Measurements from ENCODE around the gene DPH6. TPM values are rescaled to one million over a fixed set of nuclear protein-coding genes. Genes with fewer than 3 reads are reported as not detected.

DPH6 gene
- total RNA-seq, 1 experiment from 2014 or later: 22.1 TPM

DNA sequence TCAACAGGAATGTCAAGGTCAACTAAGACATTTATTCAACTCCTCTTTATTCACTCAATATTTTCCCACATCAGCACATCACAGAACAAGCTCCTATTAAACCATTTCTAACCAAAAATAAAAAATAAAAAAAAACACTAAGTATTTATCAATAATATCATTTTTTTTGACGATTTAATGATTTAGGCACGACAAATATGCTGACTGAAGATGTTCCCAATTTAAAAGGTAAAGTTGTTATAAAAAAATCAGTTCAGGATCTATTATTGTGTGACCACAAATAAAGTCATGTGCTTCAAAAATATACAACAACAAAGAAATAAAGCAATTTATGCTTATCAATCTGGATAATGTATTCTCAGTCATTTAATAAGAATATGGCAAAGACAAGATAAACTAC is 16.2 kb downstream of the DPH6 start:
- Histone ChIP-seq H3K27ac (no peak overlapping the region), H3K9me3 (replicated peaks) (no peaks in the 10 kb centered on the region), H3K4me1 (replicated peaks) (no peaks in the 10 kb centered on the region), H3K4me3 (no peak overlapping the region), H3K27me3 (replicated peaks) (no peaks in the 10 kb centered on the region), H3K36me3 (peaks cover 7% of the 10 kb centered on the region; the same call in 1 of the 2 replicates)
- DNase-seq (ENCODE audit: low read depth in 1 of 2, low spot score in 2 of 2): no peak

DNA sequence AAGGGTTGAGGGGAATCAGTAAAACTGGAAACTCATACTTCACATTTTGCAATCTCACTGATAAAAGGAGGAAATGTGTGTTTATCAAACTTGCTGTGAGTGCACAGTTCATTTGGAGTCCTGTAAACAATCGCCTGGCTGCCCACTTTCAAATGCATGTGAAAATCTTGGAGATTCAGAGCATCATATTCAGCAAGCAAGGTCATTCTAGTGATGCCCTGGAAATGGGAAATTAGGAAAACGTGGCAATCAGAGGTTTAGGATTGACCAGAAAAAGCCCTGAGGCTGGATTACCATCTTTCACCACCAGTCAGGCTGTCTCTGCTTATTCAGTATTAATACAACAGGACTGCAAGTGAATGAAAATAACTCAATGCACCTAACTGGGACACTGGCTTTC is 23.9 kb downstream of the DPH6 start:
- H3K27me3 ChIP-seq (replicated peaks): no peaks in the 10 kb centered on the region
- H3K9me3 ChIP-seq (replicated peaks): no peaks in the 10 kb centered on the region
- no peak for DNase-seq (ENCODE audit: low read depth in 1 of 2, low spot score in 2 of 2)
- no peak overlapping the region for H3K4me3 ChIP-seq
- no peak overlapping the region for H3K27ac ChIP-seq
- no peaks in the 10 kb centered on the region for H3K4me1 ChIP-seq (replicated peaks)
- no peaks in the 10 kb centered on the region for H3K36me3 ChIP-seq

DNA sequence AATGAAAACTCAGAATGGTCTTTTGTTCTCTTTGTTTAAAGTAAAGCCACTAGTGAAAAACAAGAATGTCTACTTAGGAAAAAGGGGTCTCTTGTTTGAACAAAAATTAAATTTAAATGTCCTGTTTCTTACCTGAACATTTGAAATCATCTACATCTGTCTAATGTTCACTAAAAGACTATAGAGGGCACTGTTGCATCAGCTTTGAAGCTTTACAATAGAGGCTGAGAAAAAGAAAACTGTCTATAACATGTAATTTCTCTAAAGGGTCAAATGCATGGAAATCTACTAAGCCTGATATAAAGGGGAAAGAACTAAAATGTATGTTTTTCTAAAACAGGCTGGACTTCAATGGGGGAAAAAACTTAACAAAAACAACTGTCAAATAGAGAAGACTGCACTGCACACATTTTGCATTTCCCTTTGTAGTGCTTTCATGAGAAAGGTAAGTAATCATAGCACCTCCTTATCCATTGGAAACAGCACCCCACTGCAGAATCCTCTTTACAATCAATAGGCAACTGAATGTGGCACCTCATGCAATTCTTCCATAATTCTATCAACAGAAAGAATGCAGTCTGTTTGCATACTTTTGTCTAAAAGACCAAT is 26.3 kb downstream of the DPH6 start:
- Histone ChIP-seq H3K4me3 (no peak overlapping the region), H3K36me3 (no peaks in the 10 kb centered on the region), H3K27me3 (replicated peaks) (no peaks in the 10 kb centered on the region), H3K9me3 (replicated peaks) (no peaks in the 10 kb centered on the region), H3K27ac (no peak overlapping the region), H3K4me1 (replicated peaks) (no peaks in the 10 kb centered on the region)
- DNase-seq (ENCODE audit: low read depth in 1 of 2, low spot score in 2 of 2): peak in 1 of 2 experiments; percentile 27

GRCh38 chr15:35519052-35519451 is 26.9 kb downstream of the DPH6 start:
- Histone ChIP-seq H3K4me1 (replicated peaks) (no peaks in the 10 kb centered on the region), H3K36me3 (no peaks in the 10 kb centered on the region), H3K4me3 (no peak overlapping the region), H3K27me3 (replicated peaks) (no peaks in the 10 kb centered on the region), H3K27ac (no peak overlapping the region), H3K9me3 (replicated peaks) (no peaks in the 10 kb centered on the region)
- DNase-seq (ENCODE audit: low read depth in 1 of 2, low spot score in 2 of 2): no peak

DNA sequence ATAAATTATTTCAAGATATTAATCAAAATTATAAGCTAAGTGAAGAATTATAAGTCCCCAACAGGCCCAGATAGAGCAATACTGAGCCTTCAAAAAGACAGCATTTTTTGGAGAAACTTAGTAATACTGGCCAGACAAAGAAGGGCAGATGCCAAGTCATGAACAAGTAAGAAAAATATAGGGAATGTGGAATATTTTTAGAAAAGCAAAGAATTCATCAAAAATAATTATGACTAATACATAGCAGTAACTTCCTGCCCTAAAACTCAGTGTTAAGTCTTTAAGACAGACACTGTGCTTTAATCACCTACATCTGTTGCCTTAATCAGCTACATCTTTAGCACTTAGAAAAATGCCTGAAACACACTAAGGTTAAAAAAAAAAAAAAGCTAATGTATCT is 31.2 kb downstream of the DPH6 start:
- no peaks in the 10 kb centered on the region for H3K36me3 ChIP-seq
- H3K4me1 ChIP-seq (replicated peaks): no peaks in the 10 kb centered on the region
- H3K4me3 ChIP-seq: no peak overlapping the region
- no peaks in the 10 kb centered on the region for H3K9me3 ChIP-seq (replicated peaks)
- no peak overlapping the region for H3K27ac ChIP-seq
- DNase-seq (ENCODE audit: low read depth in 1 of 2, low spot score in 2 of 2): no peak
- no peaks in the 10 kb centered on the region for H3K27me3 ChIP-seq (replicated peaks)

DNA sequence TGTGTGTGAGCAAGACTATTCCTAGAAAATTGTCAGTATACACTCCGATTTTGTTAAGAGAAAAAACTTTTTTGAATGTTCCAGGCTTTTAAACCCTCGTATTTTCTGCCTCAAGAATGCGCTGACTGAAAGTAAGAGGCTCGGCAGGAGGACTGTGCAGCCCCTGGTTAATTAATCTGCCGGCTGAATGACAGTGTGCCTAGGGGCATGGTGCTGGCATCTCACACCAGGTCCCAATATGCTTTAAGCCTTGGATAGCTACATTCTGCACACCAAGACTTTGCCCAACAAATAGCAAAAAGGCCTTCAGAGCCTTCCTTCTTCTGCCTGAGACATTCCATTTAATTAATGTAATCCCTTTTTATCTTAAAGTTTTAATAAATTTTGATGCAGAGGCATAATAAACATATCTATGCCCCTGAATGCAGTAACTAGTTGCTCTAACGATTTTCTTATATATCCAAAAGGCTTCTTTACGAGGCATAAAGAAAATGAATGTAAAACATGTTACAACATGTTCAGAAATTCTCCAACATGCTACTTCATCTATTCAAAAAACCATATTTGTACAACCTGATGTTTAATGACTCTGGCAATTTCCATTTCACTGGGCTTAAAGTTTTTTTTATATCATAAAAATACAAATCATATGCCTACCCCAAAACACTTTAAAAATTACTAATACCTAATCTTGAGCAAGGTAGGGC is 37.9 kb downstream of the DPH6 start:
- Histone ChIP-seq H3K4me1 (replicated peaks) (no peaks in the 10 kb centered on the region), H3K27ac (no peak overlapping the region)

GRCh38 chr15:35506272-35506870 is 39.6 kb downstream of the DPH6 start:
- Histone ChIP-seq H3K27me3 (replicated peaks) (no peaks in the 10 kb centered on the region), H3K4me1 (replicated peaks) (no peaks in the 10 kb centered on the region), H3K4me3 (no peak overlapping the region), H3K36me3 (no peaks in the 10 kb centered on the region), H3K27ac (no peak overlapping the region), H3K9me3 (replicated peaks) (no peaks in the 10 kb centered on the region)
- DNase-seq (ENCODE audit: low read depth in 1 of 2, low spot score in 2 of 2): no peak

More for the DNA sequence above, 37.9 kb downstream of the DPH6 start:
- no peaks in the 10 kb centered on the region for H3K27me3 ChIP-seq (replicated peaks)
- no peak for DNase-seq (ENCODE audit: low read depth in 1 of 2, low spot score in 2 of 2)
- no peaks in the 10 kb centered on the region for H3K9me3 ChIP-seq (replicated peaks)
- no peak overlapping the region for H3K4me3 ChIP-seq
- no peaks in the 10 kb centered on the region for H3K36me3 ChIP-seq

DNA sequence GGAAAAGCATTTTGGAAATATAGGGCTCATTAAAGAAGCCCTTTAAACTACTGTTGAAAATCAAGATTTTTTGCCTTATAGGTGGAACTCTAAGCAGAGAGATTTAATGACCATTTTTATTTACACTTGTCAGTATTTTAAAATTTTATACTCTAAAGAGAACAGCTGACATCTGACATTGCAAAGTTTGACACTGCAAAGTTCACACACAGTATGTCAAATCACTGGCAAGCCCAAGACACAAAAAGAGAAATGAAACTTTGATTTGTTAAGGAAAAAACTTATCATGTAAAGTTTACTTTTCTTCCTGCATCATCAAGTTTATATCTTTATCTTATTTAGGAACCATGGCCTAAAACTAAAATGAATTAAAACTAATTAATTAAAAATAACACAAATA is 40.2 kb downstream of the DPH6 start:
- Histone ChIP-seq H3K36me3 (no peaks in the 10 kb centered on the region), H3K4me1 (replicated peaks) (no peaks in the 10 kb centered on the region), H3K9me3 (replicated peaks) (no peaks in the 10 kb centered on the region), H3K4me3 (no peak overlapping the region), H3K27ac (no peak overlapping the region), H3K27me3 (replicated peaks) (no peaks in the 10 kb centered on the region)
- no peak for DNase-seq (ENCODE audit: low read depth in 1 of 2, low spot score in 2 of 2)

DNA sequence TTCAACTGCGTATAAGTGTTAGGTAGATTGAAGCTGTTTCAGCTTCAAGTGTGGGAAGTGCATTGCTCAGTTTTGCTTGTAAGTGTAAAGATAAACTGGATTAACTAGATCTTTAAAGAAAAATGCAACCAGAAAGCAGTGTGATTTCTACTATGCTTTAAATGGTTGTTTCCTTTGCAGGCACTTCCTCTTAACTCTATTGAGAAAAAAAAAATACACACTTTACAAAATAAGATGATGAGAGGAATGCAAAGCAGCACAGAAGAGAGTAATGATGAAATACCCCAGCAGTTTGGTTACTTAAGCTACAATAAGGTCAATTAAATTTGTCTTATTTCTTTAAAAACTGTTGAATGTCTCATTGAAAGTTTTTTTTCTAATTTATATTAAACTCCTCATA is 40.8 kb downstream of the DPH6 start:
- Histone ChIP-seq H3K27ac (no peak overlapping the region), H3K4me3 (no peak overlapping the region), H3K9me3 (replicated peaks) (no peaks in the 10 kb centered on the region), H3K36me3 (no peaks in the 10 kb centered on the region), H3K27me3 (replicated peaks) (no peaks in the 10 kb centered on the region), H3K4me1 (replicated peaks) (no peaks in the 10 kb centered on the region)
- no peak for DNase-seq (ENCODE audit: low read depth in 1 of 2, low spot score in 2 of 2)

- Histone ChIP-seq H3K27me3 (replicated peaks) (no peaks in the 10 kb centered on the region), H3K4me1 (replicated peaks) (no peaks in the 10 kb centered on the region), H3K9me3 (replicated peaks) (no peaks in the 10 kb centered on the region), H3K36me3 (no peaks in the 10 kb centered on the region), H3K4me3 (no peak overlapping the region), H3K27ac (no peak overlapping the region)
- DNase-seq (ENCODE audit: low read depth in 1 of 2, low spot score in 2 of 2): no peak
Measured at GRCh38 chr15:35499723-35500122, 46.2 kb downstream of the DPH6 start.

DNA sequence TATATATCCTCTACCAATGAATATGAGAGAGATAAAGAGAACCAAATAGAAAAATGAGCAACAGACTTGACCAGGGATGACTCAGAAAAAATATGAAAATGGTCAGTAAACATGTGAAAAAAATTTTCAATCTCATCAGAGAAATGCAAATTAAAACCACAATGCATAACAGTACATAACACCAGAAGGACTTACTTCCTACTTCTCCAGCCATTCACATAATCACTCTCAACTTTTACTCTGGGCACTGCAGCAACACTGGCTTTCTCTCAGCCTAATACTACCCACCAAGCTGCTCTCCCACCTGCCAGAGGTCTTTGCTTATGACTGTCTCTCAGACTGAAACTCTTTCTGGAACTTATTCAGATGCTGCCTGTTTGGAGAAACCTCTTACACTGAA is 49.4 kb downstream of the DPH6 start:
- H3K27me3 ChIP-seq (replicated peaks): no peaks in the 10 kb centered on the region
- DNase-seq (ENCODE audit: low read depth in 1 of 2, low spot score in 2 of 2): no peak
- H3K27ac ChIP-seq: no peak overlapping the region
- no peak overlapping the region for H3K4me3 ChIP-seq
- H3K4me1 ChIP-seq (replicated peaks): no peaks in the 10 kb centered on the region
- no peaks in the 10 kb centered on the region for H3K9me3 ChIP-seq (replicated peaks)
- H3K36me3 ChIP-seq: no peaks in the 10 kb centered on the region

DNA sequence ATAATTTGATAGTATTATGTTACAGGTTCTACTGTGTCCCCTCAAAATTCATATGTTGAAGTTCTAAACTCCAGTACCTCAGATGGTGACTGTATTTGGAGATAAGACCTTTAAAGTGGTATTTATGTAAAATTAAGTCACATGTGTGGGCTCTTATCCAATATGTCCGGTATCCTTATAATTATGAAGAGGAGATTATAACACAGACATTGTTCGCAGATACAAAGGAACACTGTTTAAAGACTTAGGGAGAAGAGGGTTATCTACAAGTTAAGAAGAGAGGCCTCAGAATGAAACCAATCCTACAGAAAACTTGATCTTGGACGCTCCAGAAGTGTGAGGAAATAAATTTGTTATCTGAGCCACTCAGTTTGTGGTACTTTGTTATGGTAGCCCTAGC is 50.9 kb downstream of the DPH6 start:
- Histone ChIP-seq H3K4me1 (replicated peaks) (no peaks in the 10 kb centered on the region), H3K27ac (no peak overlapping the region), H3K9me3 (replicated peaks) (no peaks in the 10 kb centered on the region)

GRCh38 chr15:35491999-35492398 is 54.0 kb downstream of the DPH6 start:
- no peak for DNase-seq (ENCODE audit: low read depth in 1 of 2, low spot score in 2 of 2)
- Histone ChIP-seq H3K4me1 (replicated peaks) (no peaks in the 10 kb centered on the region), H3K36me3 (no peaks in the 10 kb centered on the region), H3K27ac (no peak overlapping the region), H3K27me3 (replicated peaks) (no peaks in the 10 kb centered on the region), H3K9me3 (replicated peaks) (no peaks in the 10 kb centered on the region), H3K4me3 (no peak overlapping the region)

More for the DNA sequence above, 50.9 kb downstream of the DPH6 start:
- Histone ChIP-seq H3K36me3 (no peaks in the 10 kb centered on the region), H3K4me3 (no peak overlapping the region), H3K27me3 (replicated peaks) (no peaks in the 10 kb centered on the region)
- DNase-seq (ENCODE audit: low read depth in 1 of 2, low spot score in 2 of 2): no peak

- H3K36me3 ChIP-seq: no peaks in the 10 kb centered on the region
- no peaks in the 10 kb centered on the region for H3K4me1 ChIP-seq (replicated peaks)
- DNase-seq (ENCODE audit: low read depth in 1 of 2, low spot score in 2 of 2): no peak
- H3K27ac ChIP-seq: no peak overlapping the region
- H3K4me3 ChIP-seq: no peak overlapping the region
- H3K9me3 ChIP-seq (replicated peaks): no peaks in the 10 kb centered on the region
- H3K27me3 ChIP-seq (replicated peaks): no peaks in the 10 kb centered on the region
Measured at GRCh38 chr15:35491173-35491572, 54.8 kb downstream of the DPH6 start.
